Anterior cingulate cortex (tissue), 58 donors: Measurements from ENCODE around the gene RPP30.

Experiments used
- DNase-seq, 58 donors: peaks; one replicate each; lab custom pipeline; 2025; lab: John Stamatoyannopoulos, UW

RPP30 gene

DNA sequence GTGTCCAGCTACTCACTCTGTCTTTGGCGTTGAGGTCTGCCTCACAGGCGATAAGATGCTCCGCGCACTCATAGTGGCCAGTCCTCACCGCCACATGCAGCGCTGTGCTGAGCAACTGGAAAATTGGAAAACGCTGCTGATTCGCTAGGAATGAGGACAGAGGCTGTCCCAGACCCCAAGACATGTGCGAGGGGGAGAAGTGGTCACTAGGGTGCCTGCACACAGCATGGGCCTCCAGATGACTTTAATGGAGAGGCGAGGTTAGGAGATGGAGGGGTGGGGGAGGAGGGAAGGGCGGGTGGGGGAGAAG is 43.9 kb downstream of the RPP30 start:
- no peak for DNase-seq

DNA sequence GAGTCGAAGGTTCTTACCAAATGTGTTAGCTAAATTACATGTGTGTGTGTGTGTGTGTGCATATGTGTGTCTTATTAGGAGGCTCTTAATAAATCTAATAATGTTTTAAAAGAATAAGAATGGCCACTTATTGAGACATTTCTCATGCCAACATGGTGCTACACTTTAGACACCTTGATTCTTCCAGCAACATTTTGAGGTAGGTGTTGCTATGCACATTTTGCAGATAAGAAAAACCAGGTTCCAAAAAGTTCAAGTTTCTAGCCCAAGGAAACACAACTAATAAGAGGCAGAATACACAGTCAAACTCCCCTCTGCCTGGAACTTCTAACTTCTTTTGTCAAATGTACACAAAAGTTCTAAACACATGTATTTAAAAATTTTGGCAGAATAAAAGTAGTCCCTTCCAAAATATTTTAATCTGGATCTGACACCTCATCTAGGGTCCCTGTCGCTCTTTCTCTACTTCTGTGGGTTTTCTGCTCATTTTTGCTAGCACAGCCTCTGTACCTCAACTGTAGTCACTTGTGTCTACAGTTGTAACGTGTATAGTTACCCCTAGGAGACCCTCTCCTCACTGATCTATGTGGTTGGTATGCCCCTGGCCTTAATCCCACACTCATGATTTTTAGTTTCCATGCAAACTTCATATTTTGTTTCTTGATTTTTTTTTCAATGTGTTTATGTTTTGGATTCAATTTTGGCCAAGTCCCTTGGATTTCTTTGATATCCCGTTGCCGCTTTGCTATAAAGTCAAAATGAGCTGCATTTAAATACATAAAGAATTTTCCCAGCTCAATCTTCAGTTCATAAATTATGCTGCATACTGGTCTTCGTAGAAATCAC is 44.8 kb downstream of the RPP30 start:
- no peak for DNase-seq

DNA sequence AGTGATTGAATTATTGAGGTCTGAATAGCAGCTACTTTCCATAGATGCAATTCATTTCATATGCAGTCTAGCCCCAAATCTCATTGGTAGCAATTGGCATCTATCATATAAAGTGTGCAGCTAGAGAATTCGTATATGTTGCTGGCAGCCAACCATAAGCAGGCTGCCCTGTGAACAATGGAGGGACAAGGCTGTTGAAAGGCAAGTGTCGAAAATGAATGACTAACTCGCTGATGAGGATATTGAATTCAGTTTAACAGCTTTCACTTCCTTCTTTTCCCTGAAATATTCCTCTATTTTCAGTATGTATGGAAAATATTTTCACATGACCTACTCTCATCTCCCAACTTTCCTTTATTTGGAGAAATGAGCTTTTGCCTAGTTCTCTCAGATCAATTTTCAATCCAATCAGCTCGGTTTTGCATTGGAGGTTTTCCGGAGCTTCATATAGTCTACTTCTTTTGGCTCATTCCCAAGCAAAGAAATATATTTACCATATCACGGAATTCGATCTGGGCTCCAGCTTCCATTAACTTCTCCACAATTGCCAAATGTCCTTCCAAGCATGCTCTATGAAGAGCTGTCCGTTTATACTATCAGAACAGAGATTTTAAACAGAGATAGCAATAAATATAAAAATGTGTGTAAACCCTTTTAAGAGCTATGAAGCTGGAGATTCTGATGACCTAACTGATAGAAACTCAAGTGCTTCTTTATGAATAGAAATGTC is 45.6 kb downstream of the RPP30 start:
- DNase-seq, result no peak

DNA sequence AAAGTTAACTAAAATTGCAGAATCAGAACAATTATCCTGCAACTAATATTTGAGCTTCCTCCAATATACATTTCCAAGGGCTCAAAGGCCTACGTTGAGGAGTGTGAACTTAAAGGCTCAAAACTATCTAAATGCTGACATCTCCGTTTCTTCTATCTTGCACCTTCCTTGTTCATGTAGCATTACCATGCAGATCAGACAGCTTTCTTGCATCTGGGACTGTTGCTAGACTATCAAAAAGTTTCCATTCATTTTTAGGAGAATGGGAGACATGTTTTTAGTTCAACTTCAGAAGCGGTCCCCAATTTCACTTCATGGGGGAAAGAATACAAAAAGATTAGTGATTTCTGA is 46.2 kb downstream of the RPP30 start:
- DNase-seq, result no peak

DNA sequence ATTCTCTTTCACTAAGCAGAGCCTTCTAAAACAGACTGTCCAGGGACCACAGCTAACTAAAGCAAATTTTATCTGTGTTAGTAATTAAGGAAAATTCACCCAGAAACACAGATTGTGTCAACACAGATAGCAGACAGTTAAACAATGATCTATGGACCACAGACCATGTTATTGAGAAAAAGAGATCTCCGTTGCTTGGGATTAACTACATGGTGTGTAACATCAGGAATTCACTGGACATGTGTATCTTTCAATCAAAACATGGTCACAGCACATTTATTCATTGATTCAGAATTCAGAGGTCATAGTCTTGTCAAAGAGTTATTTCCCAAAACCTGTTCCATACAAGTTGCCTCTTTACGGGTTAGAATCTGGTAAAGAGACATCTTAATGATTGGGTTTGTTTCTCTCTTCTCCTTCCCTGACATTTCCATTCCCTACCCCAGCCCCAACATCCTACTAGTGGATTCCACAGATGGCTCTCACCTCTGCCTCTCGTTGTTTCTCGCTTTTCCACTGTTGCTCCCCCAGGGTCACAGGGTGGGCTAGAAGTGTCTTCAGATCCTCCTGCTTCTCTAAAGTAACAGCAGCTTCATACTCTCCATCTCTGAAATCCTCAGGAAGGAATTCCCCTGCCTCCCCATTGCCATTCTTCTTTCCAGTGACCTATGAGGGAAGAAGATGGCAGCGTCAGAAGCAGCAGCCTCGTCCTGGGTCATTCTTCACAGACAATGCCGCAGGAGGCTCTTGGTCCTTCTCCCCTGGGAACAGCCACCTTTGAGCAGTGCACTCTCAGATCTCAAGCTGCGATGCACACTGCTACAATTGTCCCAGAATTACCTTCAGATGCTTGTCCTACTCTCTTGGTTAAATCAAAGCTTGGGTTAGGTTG is 48.2 kb downstream of the RPP30 start:
- DNase-seq, result no peak

DNA sequence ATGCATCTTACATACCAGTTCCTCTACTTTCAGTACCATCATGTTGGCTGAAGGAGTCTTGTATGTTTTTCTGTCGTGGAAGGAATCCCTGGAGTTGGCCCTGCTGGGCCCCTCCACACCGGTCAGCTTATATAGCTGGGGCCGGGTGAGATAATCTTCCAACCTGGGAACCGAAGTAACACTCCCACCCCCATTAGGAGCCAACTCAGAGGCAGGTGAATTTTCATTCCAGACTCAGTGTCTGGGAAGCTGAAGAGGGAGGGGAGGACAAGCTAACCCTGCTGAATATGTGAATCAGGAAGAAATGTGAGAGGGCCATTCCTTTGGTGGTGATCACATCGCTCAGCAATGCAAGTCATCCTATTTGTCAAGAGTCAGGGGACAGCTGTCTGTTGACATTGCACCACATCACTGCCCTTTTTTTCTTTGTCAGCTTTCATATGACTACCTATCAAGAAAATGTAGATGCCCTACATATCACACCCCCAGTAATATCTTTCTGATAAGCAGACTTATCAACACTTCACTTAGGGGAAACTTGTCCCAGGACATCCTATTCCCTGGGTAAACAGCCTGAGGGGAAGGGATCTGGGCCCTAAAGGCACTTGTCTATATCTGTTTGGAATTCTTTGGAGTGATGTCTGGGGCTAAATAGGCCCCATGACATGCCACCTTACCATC is 49.4 kb downstream of the RPP30 start, which contains the start of gene ANKRD1:
Gene ANKRD1 (minus strand): TSS at position 102 of the 681 bp plus-strand sequence. CDS start 60 bp downstream, at position 42.
- DNase-seq, result no peak

DNA sequence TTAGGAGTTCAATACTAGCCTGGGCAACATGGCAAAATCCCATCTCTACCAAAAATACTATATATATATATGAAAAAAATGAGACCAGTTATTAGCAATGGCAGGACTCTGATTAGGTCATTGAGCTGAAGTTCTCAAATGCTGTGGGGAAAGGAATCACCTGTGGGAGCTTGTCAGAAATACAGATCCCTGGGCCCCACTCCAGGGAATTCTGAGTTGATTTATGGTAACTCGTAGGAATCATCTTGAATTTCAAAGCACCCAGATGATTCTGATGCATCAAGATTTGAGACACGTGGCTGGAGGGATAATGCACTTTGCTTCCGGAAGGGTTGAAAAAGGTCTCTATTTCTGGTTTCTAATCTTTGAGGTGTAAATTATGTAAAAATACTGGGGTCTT is 50.1 kb downstream of the RPP30 start:
- no peak for DNase-seq

DNA sequence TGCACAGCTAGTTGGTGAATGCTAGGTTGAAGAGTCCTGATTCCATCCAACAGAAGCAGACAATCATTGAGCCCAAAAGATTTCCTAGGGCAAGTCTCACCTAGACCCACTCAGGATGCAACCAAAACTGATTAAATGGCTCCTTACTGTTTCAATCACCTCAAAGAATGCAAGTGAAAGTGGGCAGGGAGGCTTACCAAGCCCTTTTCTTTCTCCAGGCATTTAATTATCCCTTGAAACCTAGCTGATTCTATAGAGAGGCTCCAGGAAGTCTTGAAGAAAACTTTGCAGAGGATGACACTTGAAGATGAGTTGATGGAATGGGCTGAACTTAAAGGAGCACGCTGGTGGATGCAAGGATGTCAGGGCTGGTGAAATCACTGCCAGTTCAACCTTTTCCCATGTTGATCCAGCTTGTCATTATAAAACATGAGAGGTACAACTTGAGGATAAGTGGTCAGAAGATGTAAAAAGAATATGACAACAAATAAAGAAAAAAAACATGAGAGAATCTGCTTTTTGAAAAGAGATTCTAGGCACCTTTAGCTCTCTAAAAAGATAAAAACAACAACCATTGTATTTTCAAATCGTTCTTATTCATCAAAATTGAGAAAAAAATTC is 51.4 kb downstream of the RPP30 start:
- DNase-seq, result no peak

DNA sequence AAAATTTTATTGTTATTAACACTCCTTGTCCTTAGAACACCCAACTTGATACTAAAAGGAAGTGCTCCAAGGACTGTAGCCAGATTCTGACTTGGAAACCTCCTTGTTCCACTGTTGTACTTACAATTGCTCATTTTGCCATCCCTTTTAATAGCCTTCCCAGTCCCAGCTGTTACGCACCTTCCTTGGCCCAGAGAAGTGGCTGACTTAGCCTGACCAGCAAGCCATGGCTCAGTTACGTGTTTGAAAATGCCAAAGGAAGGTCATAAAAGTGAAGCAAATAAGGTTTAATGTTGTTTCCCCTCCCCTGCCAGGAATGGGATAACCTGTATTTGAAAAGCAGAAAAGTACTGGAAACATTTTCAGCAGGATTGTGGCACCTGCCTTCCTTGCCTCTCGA is 52.8 kb downstream of the RPP30 start:
- no peak for DNase-seq

DNA sequence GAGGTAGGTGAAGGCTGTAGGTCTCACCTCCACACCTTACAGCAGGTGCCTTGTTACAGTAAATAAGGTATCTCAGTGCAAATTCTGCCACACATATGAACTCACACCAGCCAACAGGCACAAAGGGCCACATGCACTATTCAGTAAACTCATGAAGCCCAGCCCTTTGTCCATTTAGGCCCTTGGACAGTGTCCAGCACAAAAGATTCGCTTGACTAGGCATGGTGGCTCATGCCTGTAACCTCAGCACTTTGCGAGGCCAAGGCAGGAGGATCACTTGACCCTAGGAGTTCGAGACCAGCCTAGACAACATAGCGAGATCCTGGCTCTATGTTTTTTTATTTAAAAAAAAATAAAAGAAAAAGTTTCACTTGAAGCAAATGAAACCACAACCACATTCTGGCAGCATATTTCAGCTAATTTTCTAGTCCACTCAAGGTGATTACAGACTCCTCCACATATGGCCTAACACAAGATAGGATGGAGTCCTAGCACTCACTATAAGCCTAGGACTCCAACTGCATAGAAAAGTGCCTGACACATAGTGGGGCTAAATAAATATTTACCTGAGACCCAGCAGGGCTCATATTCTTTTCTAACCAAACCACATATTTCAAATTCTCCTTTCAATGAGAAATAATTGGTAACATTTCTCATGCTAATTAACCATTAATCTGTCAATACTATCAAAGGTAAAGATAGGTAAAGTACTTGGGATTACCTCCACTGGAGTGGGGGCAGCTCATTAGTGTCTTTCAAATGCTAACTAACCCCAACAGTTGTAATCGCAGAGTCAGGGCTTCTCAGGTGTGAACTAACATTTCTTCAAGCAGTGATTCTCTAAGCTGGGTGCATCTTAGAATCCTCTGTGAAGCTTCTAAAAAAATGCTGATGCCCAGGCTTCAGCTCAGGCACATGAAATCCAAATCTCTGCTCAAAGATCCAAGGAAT is 53.6 kb downstream of the RPP30 start:
- DNase-seq, result no peak

DNA sequence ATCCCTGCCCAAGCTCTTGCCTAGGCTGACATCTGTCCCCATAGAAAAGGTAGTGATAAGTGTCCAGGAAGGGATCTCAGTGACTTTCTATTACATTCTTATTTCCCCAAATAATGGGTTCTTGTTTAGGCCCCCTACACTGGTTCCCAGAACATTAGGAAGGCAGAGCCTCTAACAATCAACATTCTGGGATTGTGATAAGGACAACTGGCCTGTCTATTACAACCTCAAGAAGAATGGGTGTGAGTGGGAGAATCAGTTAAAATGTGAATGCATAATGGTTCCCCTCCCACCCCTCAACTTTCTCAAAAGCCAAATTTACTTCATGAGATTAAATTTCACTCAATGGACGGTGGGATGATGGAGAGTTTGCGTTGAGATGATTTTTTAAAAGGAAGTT is 55.5 kb downstream of the RPP30 start:
- DNase-seq, result no peak

DNA sequence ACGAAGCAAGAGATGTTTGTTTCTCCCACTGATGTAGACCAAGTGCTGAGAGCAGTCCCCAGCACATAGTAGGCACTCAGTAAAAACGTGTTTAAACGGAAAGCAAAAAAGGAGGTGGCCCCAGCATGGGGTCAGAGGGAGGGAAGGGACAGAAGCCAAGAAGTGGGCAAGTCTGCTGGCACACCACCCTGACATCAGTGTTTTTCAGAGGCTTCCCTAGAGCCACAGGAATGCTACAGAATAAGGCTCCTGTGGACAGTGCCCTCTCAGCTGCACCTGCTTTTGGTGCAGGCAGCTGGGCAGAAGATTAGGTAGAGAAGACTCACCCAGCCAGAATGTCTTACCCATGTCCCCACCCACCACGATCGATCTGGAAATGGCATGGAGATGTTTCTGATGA is 57.4 kb downstream of the RPP30 start:
- no peak for DNase-seq

DNA sequence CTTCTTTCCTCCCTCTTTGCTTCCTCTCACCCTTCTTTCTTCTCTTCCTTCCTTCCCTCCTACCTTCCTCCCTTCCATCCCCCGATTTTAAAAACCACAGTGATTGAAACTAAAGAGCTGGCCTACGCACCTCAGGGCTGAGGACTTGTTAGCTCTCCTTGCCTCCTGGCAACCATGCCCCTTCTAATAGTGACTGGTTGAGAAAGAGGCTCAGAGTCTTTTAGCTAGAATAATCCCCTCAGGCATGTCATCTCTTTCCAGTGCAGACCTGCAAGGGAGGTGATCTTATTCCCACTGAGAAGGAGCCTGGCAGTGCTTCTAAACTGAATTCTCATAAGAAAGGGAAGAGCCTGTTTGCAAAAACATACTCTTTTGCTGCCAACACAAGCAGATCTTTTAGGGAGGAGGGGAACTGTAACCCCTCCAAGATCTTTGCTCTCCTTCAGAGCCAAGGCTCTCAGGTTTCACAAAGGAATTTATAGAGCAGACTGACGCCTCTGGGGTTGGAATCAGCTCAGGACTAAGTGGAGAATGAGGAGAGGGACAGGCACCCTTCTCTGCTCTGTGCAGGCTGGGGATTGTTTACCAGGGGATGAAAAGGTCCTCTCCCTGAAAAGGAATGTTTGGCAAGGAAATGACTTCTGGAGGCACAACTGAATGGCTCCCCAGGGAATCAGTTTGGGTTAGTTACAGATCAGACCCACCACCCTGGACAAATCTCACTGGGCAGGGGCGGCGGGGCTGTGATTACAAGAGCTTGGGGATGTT is 58.5 kb downstream of the RPP30 start:
- peak in 1 of 58 donors; percentile 9 for DNase-seq

DNA sequence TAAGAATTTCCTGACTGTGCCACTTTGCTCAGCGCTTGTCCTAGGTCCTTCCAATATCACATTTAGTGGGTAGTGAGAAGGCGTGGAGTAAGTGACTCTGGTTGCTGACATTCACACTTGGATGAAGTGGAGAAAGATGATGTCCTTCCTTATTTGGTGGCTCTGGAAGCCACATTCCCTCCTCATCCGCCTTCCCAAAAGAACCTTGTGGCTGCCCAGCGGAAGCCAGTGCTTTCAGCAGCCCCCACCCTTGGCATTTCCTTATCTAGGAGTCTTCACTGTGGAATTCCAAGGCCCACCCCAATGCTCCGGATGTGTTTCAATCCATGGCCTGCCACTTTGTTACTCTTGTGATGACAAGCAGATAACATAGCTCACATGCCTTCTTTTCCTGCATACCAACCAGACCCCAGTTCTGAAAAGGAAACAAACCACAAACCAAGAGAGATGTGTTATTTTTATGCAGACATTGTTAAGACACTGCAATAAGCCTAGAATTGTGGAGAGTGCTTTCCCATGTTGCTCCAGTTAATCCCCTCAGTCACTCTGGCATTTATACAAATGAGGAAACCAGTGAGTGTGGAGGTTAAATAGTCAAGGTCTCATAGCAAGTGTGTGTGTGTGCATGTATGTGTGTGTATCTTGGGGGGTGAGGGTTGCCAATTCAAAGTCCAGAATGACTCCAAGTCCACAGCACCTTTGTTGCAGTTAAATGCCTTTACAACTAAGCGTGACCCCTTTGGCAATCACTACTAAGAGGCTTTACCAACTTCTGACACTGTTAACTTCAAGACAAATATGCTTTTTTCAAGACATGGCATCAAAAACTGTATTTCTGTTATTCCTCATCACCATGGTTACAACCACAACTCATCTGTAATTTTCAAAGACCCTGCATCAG is 59.4 kb downstream of the RPP30 start:
- no peak for DNase-seq

DNA sequence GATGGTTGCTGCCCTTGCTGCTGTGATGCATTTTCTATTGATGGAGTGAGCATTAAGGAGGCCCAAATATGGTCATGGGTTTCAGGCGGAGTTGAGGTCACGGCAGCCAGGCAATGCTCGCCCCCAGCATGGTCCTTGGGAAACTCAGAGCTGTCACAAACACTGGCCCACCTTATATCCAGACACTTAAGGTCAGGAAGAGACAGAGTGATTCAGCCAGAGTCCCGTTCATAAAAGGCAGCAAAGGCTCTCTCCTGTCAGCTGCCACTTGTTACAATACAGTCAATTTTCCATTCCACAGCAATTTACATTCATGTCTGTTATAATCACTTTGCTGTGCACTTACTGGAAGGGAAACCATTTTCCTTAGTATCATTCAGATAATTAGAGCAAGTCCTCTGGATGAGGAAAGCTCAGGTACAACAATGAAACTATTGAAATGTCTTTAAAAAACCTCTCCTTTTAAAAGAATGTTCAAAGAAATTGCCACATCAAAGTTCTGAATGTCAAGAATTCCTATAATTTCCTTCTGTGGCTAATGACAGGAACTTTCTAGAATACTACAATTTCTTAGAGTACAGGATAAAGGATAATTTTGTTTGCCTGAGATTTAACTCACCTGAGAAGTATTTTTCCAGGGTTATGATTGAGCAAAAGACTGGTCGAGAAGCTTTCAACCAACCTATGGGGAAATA is 64.0 kb downstream of the RPP30 start:
- no peak for DNase-seq

DNA sequence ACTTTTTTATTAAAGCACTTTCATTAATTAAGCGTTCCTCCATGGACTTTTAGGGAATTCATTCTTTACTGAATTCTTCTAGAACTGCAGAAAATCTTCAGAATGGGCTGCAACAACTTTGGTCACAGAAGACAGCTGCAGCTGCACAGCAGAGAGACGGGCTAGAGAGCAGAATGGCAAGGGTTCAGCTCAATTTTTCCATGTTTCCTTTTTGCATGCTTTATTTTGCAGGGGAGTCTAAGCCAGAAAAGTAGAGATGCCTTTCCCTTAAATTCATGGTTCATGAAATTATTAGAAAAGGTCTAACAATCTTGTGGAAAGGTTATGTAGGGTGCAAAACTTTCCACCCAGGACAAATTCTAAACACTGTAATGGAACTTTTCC is 64.5 kb downstream of the RPP30 start:
- DNase-seq, result no peak
